Esophagus mucosa (tissue), 1 donor: Measurements from ENCODE around the gene CCDC6. TPM values are rescaled to one million over a fixed set of nuclear protein-coding genes. Genes with fewer than 3 reads are reported as not detected.

Experiments
- ATAC-seq: fragments of 200-7000 bp; cut with Tn5 transposase; one replicate; pipeline ENCODE4 v1.9.1; 2020
- total RNA-seq: library from RNA; stranded (reverse); gene quantifications from one replicate; pipeline ENCODE4 v1.2.4, GENCODE V29; 2023
- donor health status: DM: yes; HTN: yes; CAD: no.

The CCDC6 gene
- total RNA-seq, 1 donor from 2014 or later, result 56.8 TPM

- peak; percentile 96 for ATAC-seq
Observed at GRCh38 chr10:59847888-59848287, 58.5 kb downstream of the CCDC6 start.

DNA sequence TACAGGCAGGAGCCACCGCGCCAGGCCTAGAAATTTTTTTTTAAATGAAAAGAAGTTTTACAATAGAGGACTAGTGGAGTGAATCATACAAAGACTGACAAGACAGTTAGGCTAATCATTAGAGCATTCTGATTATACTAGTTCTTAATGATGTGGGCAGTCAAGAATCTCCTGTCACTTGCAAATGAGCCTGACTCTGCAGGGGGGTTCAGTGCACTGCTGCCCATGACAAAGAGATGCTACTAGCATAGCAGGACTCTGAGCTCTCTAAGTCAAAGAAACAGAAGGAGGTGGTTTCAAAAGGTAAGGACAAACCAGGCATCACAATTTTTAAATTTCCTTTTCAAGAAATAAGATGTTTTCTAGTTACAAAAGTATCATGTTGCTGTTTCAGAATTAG, 59.0 kb downstream of the CCDC6 start:
- ATAC-seq, result no peak

DNA sequence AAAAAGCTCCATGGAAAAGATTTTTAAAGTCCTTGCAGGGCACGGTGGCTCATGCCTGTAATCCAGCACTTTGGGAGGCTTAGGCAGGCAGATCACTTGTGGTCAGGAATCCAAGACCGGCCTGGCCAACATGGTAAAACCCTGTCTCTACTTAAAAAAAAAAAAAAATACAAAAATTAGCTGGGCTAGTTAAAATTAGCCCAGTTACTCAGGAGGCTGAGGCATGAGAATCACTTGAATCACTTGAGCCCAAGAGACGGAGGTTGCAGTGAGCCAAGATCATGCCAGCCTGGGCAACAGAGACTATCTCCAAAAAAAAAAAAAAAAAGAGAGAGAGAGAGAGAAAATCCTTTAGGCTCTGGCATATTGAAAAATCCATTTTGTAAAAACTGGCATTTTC, 61.9 kb downstream of the CCDC6 start:
- ATAC-seq, result no peak

- ATAC-seq, result no peak
Observed at GRCh38 chr10:59843748-59844147, 62.6 kb downstream of the CCDC6 start.

- no peak for ATAC-seq
Observed at GRCh38 chr10:59839576-59839975, 66.8 kb downstream of the CCDC6 start.

- peak; percentile 87 for ATAC-seq
Observed at GRCh38 chr10:59838085-59838789, 68.1 kb downstream of the CCDC6 start.

DNA sequence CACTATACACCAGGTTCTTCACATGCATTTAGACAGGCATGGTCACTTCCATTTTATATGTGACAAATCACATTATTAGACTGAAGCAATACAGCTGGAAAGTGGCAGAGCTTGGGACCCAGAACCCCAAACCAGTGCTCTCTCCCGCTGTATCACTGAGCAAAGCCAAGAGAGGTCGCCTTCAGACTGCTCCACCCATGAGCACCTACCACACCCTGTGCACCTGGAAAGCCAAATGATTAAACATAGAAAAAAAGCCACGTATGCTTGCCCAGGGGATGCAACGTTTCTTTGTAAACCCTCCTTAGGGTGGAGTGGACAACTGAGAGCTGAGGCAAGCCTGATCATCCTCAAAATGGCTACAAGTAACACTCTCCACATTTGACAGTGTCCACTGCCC, 72.5 kb downstream of the CCDC6 start:
- peak; percentile 58 for ATAC-seq

GRCh38 chr10:59832506-59832905, 73.8 kb downstream of the CCDC6 start:
- ATAC-seq, result no peak

GRCh38 chr10:59831658-59832503, 74.5 kb downstream of the CCDC6 start:
- ATAC-seq, result peak; percentile 78

DNA sequence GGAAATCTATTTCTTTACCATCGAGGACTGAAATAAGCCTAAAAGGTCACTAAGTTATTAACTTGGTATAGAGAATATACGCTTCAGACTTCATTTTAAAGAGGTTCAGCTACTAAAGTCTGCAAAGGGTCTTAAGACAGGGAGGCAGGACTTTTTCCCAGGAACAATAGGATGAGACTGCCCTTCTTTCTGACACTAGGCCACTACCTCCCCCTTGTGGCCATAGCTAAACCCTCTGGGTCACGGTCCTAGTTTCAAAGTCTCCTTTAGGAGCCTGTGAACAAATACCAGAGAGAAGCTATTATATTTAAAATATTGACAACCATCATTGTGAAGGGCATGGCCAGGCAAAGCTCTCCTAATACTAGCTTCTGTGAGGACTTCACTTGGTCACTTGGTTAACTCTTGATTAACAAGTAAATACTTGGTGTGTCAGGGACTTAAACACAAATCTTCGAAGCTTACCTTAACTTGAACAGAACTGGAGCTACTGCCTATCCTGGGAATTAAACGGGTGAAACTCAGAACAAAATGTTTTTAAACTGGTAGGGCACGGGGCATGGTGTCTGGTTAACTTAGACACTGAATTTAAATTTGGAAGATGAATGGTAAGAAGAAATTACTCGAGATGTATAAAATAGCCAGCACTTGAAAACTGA, 75.6 kb downstream of the CCDC6 start:
- peak; percentile 41 for ATAC-seq

DNA sequence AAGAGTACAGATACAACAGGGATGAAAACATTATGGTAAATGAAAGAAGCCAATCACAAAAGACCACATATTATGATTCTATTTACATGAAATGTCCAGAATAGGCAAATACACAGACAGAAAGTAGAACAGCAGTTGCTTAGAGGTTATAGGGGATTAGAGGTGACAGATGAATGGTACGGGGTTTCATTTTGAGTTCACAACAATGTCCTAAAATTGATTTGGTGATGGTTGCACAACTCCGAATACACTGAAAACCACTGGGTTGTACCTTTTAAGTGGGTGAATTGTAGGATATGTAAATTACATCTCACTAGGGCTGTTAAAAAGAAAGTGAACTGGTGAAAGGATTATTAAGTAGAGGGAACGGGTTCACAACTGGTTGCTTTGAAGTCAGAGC, 76.8 kb downstream of the CCDC6 start:
- ATAC-seq, result no peak

DNA sequence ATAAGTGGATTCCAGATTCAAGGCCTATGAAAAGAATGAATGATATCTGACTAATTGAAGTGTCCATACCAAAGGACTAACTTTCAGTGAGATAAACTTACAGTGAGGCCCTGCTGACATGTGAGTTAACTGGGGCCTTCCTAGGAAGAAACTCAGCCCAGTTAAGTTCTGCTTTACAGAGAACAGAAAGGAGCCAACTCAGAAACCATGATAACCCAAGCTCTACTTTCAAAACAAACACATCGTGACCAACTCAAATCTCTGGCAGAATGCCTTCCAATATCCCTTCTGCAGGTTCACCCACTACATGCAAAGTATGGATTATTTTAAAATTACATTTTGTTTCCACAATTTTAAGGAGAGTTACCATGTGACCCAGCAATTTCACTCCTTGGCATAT, 77.3 kb downstream of the CCDC6 start:
- ATAC-seq, result no peak

- ATAC-seq, result no peak
Observed at GRCh38 chr10:59825932-59826331, 80.4 kb downstream of the CCDC6 start.

GRCh38 chr10:59823751-59824150, 82.6 kb downstream of the CCDC6 start:
- no peak for ATAC-seq

DNA sequence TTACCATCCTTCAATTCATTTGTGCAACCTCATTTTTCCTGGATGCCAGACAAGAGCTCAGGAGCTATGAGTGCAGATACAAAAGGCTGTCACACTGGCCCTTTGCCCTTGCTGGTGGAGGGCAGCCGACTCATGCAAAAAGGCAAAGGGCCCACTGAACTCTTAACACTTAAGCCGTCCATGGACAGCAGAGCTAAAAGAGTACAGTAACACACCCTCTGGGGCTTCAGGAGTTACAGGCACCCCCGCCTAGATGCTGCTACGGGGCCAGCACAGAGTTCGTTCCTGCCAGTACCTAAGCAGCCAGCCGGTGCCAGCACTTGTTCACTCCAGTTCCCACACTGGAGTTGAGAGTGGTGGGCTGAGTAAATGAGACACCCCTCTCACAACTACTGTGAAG, 83.2 kb downstream of the CCDC6 start:
- ATAC-seq, result no peak

DNA sequence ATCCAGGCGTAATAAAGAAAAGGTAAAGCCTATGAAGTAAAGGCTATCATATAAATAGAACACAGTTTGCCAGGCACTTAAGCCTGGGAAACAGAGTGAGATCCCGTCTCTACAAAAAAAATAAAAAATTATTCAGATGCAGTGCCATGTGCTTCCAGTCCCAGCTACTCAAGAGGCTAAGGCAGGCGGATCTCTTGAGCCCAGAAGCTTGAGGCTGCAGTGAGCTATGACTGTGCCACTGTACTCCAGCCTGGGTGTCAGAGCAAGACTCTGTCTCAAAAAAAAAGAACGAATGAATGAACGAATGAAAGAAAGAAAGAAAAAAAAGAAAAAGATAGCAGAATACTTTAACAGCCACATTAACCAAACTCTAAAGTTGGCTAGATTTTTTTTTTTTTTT, 85.9 kb downstream of the CCDC6 start:
- ATAC-seq, result no peak

GRCh38 chr10:59819683-59820082, 86.7 kb downstream of the CCDC6 start:
- no peak for ATAC-seq

DNA sequence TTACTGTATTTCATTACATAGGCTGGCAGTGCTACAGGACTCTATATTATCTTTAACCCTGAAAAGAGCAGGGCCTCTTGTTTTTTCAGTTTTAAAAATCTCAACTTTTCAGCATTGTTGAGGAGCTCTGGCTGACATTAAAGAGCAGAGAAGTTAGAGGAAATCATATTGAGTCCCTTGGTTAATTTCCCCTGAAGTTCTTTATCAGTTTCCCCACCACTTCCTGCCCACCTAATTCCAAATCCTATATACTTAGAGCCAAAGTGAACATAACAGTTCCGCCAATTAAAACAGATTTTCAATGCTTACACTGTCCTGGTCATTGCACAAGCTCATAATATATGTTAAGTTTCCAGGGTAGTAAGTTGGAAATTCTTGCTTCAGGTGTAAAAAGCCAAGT, 87.1 kb downstream of the CCDC6 start:
- no peak for ATAC-seq

- no peak for ATAC-seq
Observed at GRCh38 chr10:59817773-59818172, 88.6 kb downstream of the CCDC6 start.

GRCh38 chr10:59814878-59815277, 91.5 kb downstream of the CCDC6 start:
- no peak for ATAC-seq

DNA sequence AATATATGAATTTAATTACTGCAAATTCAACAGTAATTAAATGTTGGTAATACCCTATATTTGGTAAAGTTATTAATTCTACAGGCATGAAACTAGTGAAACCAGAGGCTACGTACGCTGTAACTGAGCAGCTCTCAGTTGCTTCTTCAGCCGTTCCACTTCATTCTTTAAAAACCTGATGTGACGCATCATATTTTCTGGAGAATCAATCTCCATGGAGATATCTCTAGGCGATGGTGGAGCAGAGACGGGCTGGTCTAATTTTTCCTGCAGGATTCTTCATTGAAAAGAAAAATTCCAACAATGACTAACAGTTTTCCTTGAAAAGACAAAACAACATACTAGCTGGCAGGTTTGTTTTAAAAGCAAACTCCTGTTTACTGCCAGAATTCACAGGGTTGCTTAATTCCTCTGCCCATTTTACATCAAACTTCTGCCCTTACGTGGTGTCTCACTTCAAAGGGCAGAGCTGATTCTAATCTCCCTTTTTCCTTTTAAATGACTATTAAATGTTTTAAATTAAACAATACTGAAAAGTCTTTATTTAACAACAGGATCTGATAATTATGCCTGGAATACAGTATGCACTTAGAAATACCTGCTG, 93.7 kb downstream of the CCDC6 start:
- ATAC-seq, result no peak

DNA sequence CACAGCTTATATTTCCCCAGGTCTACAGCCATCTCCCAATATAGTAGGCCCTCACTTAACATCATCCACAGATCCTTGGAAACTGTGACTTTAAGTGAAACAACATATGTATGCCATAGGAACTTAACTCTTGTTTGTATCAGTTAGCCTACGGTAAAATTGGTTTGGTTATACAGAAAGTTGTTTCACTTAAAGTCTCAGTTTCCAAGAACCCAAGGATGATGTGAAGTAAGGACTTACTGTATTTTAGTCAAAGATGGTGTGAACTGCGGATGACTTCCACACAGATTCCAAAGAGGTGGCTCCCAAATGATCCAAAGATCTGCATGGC, 96.7 kb downstream of the CCDC6 start:
- no peak for ATAC-seq

- ATAC-seq, result peak; percentile 90
Observed at GRCh38 chr10:59808896-59809643, 97.3 kb downstream of the CCDC6 start.
